ENCODE data around the gene TTYH3. TPM values are rescaled to one million over a fixed set of nuclear protein-coding genes. Genes with fewer than 3 reads are reported as not detected.

TTYH3 gene
- total and polyA plus RNA-seq, 2 of the 13 experiments (the other 11 are each of a cell fraction or from before 2014, with no cell fraction given), result 26.3 to 50.0 TPM

DNA sequence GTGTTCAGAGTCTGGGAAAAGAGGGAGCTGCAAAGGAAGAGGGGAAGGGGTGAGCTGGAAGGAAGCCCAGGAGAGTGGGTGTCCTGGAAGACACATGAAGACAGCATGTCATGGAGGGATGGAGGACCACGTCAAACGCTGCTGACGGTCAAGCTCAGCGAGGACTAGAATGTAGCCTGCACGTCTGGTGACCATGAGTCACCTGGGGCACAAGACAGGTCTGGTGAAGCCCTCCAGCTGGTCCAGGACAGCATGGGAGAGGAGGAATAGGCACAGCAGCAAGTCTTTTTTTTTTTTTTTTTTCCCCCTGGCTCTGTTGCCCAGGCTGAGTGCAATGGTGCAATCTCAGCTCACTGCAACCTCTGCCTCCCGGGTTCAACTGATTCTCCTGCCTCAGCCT is 36.6 kb downstream of the TTYH3 start:
- peaks cover 3 to 23% of the 10 kb centered on the region in 2 experiments; a peak in 4 of 5 replicates for H3K27me3 ChIP-seq (ENCODE audit: control insufficient read depth in 1 of 2, insufficient read depth in 2 of 2, low read length in 2 of 2)
- TF ChIP-seq ZBTB25 (CRISPR knock-in tag; IDR thresholded peaks at IDR 0.05), result no peak
- peak in 1 of 2 experiments; percentile 4; a peak in 1 of 4 replicates for TF ChIP-seq NR2F1 (CRISPR knock-in tag; IDR thresholded peaks at IDR 0.05)
- H3K9me3 ChIP-seq (ENCODE audit: low read length), result no peaks in the 10 kb centered on the region
- DNase-seq (ENCODE audit: low spot score) (no peak), ATAC-seq (peak; percentile 4; the same call in 1 of the 3 replicates), FAIRE-seq (no peak)
- no peak overlapping the region for H3K9ac ChIP-seq (ENCODE audit: insufficient read depth, low read depth, low read length)
- no peaks in the 10 kb centered on the region for H3K79me2 ChIP-seq (ENCODE audit: insufficient read depth, low read length)
- CTCF ChIA-PET (ENCODE audit: low intra/inter-chr PET ratio, low total read pairs), result no interaction called here
- no peak overlapping the region for H2AFZ ChIP-seq (ENCODE audit: low read length)
- no peak overlapping the region for H3K27ac ChIP-seq (ENCODE audit: extremely low read length, insufficient read depth, low read length)
- no TSS peak for BruUV-seq (replicated peaks)
- intact Hi-C loops (cut with micrococcal nuclease; ENCODE audit: unreplicated experiment) (loop anchor here (5.0 kb wide), 1 partner anchor 101 kb away; no protein-coding TSS in a partner anchor), in situ Hi-C loops (cut with HindIII; ENCODE audit: extremely low pct_ligation_motif_present, low pct_unique_long_range_greater_than_20kb) (loop anchor here (5.0 kb wide), 2 partner anchors 39 to 101 kb away; no protein-coding TSS in a partner anchor)
- H3K4me1 ChIP-seq (ENCODE audit: insufficient read depth, low read length), result peaks cover 42% of the 10 kb centered on the region
- H3K4me2 ChIP-seq (ENCODE audit: low read depth, low read length), result no peak overlapping the region
- H3K36me3 ChIP-seq (replicated peaks in 1 of 2; ENCODE audit: control insufficient read depth in 1 of 2, insufficient read depth in 2 of 2, low read length in 2 of 2), result no peaks in the 10 kb centered on the region
- H4K20me1 ChIP-seq (ENCODE audit: insufficient read depth, low read length), result no peaks in the 10 kb centered on the region
- 42% methylated on average over 6 of the region's 6 CpGs for WGBS (ENCODE audit: low lambda C conversion rate)
- H3K4me3 ChIP-seq (replicated peaks in 1 of 3; ENCODE audit: insufficient read depth in 1 of 3, low read depth in 2 of 3, low read length in 3 of 3), result no peak overlapping the region
- POLR2A ChIA-PET, result no interaction called here

DNA sequence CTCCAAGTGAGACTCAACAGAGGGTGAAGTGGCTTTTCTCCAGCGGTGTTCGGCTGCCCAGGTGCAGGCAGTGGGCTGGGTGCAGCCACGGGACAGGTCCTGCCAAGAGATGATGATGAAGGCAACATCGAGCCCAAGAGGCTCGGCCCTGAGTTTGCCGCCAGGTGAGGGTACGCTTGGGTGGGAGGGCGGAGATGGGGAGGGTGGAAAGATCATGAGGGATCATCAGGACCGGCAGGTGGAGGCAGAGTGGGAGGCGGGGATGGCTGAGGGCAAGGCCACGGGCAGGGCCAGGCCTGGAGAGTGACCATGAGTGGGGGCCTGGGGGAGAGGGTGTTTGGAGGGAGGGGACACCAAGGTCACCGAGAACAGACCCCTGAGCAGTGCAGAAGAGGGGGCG is 38.4 kb downstream of the TTYH3 start:
- ATAC-seq (no peak), DNase-seq (ENCODE audit: low spot score) (no peak), FAIRE-seq (no peak)
- no peaks in the 10 kb centered on the region for H3K9me3 ChIP-seq (ENCODE audit: low read length)
- no peak overlapping the region for H2AFZ ChIP-seq (ENCODE audit: low read length)
- peaks cover 3 to 24% of the 10 kb centered on the region in 2 experiments; a peak in 4 of 5 replicates for H3K27me3 ChIP-seq (ENCODE audit: control insufficient read depth in 1 of 2, insufficient read depth in 2 of 2, low read length in 2 of 2)
- ChIA-PET POLR2A (no interaction called here), CTCF (ENCODE audit: low intra/inter-chr PET ratio, low total read pairs) (interaction anchor here (0.7 to 3.3 kb wide), 4 partner anchors 11 to 49 kb away, joined by 3 to 15 read pairs (median 7); no protein-coding TSS in a partner anchor)
- no peak overlapping the region for H3K4me3 ChIP-seq (replicated peaks in 1 of 3; ENCODE audit: insufficient read depth in 1 of 3, low read depth in 2 of 3, low read length in 3 of 3)
- H3K79me2 ChIP-seq (ENCODE audit: insufficient read depth, low read length), result no peaks in the 10 kb centered on the region
- intact Hi-C loops (cut with micrococcal nuclease; ENCODE audit: unreplicated experiment) (loop anchor here (2.0 kb wide), 1 partner anchor 39 kb away; no protein-coding TSS in a partner anchor), in situ Hi-C loops (cut with HindIII; ENCODE audit: extremely low pct_ligation_motif_present, low pct_unique_long_range_greater_than_20kb) (no loop called here)
- H3K4me1 ChIP-seq (ENCODE audit: insufficient read depth, low read length), result peaks cover 33% of the 10 kb centered on the region
- no TSS peak for BruUV-seq (replicated peaks)
- no peak overlapping the region for H3K9ac ChIP-seq (ENCODE audit: insufficient read depth, low read depth, low read length)
- H3K27ac ChIP-seq (ENCODE audit: extremely low read length, insufficient read depth, low read length), result no peak overlapping the region
- H3K4me2 ChIP-seq (ENCODE audit: low read depth, low read length), result no peak overlapping the region
- WGBS (ENCODE audit: low lambda C conversion rate), result 32% methylated on average over 13 of the region's 13 CpGs
- no peaks in the 10 kb centered on the region for H4K20me1 ChIP-seq (ENCODE audit: insufficient read depth, low read length)
- H3K36me3 ChIP-seq (replicated peaks in 1 of 2; ENCODE audit: control insufficient read depth in 1 of 2, insufficient read depth in 2 of 2, low read length in 2 of 2), result no peaks in the 10 kb centered on the region
- no peak for TF ChIP-seq SETDB1 (CRISPR knock-in tag; IDR thresholded peaks at IDR 0.05; ENCODE audit: borderline replicate concordance)
- no peak for TF ChIP-seq U2AF1 (optimal IDR thresholded peaks at IDR 0.05; ENCODE audit: low read depth, low read length)
- TF ChIP-seq ISL2 (CRISPR knock-in tag; IDR thresholded peaks at IDR 0.05), result no peak
- TF ChIP-seq KDM4B (CRISPR knock-in tag; IDR thresholded peaks at IDR 0.05), result no peak
- TF ChIP-seq, protein P1, sequence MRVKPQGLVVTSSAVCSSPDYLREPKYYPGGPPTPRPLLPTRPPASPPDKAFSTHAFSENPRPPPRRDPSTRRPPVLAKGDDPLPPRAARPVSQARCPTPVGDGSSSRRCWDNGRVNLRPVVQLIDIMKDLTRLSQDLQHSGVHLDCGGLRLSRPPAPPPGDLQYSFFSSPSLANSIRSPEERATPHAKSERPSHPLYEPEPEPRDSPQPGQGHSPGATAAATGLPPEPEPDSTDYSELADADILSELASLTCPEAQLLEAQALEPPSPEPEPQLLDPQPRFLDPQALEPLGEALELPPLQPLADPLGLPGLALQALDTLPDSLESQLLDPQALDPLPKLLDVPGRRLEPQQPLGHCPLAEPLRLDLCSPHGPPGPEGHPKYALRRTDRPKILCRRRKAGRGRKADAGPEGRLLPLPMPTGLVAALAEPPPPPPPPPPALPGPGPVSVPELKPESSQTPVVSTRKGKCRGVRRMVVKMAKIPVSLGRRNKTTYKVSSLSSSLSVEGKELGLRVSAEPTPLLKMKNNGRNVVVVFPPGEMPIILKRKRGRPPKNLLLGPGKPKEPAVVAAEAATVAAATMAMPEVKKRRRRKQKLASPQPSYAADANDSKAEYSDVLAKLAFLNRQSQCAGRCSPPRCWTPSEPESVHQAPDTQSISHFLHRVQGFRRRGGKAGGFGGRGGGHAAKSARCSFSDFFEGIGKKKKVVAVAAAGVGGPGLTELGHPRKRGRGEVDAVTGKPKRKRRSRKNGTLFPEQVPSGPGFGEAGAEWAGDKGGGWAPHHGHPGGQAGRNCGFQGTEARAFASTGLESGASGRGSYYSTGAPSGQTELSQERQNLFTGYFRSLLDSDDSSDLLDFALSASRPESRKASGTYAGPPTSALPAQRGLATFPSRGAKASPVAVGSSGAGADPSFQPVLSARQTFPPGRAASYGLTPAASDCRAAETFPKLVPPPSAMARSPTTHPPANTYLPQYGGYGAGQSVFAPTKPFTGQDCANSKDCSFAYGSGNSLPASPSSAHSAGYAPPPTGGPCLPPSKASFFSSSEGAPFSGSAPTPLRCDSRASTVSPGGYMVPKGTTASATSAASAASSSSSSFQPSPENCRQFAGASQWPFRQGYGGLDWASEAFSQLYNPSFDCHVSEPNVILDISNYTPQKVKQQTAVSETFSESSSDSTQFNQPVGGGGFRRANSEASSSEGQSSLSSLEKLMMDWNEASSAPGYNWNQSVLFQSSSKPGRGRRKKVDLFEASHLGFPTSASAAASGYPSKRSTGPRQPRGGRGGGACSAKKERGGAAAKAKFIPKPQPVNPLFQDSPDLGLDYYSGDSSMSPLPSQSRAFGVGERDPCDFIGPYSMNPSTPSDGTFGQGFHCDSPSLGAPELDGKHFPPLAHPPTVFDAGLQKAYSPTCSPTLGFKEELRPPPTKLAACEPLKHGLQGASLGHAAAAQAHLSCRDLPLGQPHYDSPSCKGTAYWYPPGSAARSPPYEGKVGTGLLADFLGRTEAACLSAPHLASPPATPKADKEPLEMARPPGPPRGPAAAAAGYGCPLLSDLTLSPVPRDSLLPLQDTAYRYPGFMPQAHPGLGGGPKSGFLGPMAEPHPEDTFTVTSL (CRISPR knock-in tag; IDR thresholded peaks at IDR 0.05; ENCODE audit: borderline replicate concordance), result no peak
- TF ChIP-seq, protein P2, sequence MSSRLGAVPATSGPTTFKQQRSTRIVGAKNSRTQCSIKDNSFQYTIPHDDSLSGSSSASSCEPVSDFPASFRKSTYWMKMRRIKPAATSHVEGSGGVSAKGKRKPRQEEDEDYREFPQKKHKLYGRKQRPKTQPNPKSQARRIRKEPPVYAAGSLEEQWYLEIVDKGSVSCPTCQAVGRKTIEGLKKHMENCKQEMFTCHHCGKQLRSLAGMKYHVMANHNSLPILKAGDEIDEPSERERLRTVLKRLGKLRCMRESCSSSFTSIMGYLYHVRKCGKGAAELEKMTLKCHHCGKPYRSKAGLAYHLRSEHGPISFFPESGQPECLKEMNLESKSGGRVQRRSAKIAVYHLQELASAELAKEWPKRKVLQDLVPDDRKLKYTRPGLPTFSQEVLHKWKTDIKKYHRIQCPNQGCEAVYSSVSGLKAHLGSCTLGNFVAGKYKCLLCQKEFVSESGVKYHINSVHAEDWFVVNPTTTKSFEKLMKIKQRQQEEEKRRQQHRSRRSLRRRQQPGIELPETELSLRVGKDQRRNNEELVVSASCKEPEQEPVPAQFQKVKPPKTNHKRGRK (CRISPR knock-in tag; IDR thresholded peaks at IDR 0.05), result no peak
- no peak for TF ChIP-seq ZFX (CRISPR knock-in tag; IDR thresholded peaks at IDR 0.05; ENCODE audit: low read depth)
- TF ChIP-seq BRD4 (CRISPR knock-in tag; IDR thresholded peaks at IDR 0.05), result no peak

All from HepG2 (cell line).